HTERT RPE-1 (cell line): ENCODE results near the gene UPK3BL1.
"Not testable (repeated sequence)": the region's sequence is repeated elsewhere in the genome, so short reads cannot be mapped to it uniquely, and the experiment has no call there.

Experiments
- in situ Hi-C: fragments of 300-500 bp; cut with MboI; formaldehyde crosslinking; loops from 4 replicates; pipeline ENCODE4 v1.14.3; 2020; ENCODE audit warnings: low sequenced_read_pairs

Gene UPK3BL1

GRCh38 chr7:102589857-102590256 lies 52.7 kb downstream of the UPK3BL1 start:
- in situ Hi-C loops = not testable (repeated sequence)
